Right lung (tissue), 10 donors: ENCODE measurements around the gene AGAP5. TPM values are rescaled to one million over a fixed set of nuclear protein-coding genes. Genes with fewer than 3 reads are reported as not detected.
"Not testable (repeated sequence)": the region's sequence is repeated elsewhere in the genome, so short reads cannot be mapped to it uniquely, and the experiment has no call there.

Experiments used
- DNase-seq, 2 donors: peaks; one replicate each; pipeline ENCODE4 v3.0.0-alpha.2; 2013
- long read RNA-seq, 8 donors: transcript quantifications; one replicate each; lab custom pipeline, GENCODE V29; 2026
- polyA plus RNA-seq, 5 donors: library from polyadenylated mRNA; unstranded; fragments of 120-200 nt; gene quantifications; one replicate each; pipeline versions ENCODE4 v1.2.1 to v1.2.3, GENCODE V29; 2013; ENCODE audit warnings: inconsistent platforms in 1 of 5, low replicate concordance in 1 of 5; ENCODE audit not compliant: insufficient read length in 5 of 5, insufficient read depth in 1 of 5

The AGAP5 gene
- 10 to 100 TPM; 19.5 to 28.3 (median 26.2) TPM for polyA plus RNA-seq
- long read RNA-seq, donor 1, partial matches to known transcripts: 0 of 4 reads
- long read RNA-seq, donor 1, other reads (novel, unspliced or antisense): 0 of 4 reads
- long read RNA-seq, donor 2, partial matches to known transcripts: 0 of 2 reads
- long read RNA-seq, donor 2, other reads (novel, unspliced or antisense): 0 of 2 reads
- long read RNA-seq, donor 3, partial matches to known transcripts: 0 of 1 reads
- long read RNA-seq, donor 3, other reads (novel, unspliced or antisense): 0 of 1 reads
- long read RNA-seq, donor 4, partial matches to known transcripts: 6 of 8 reads
- long read RNA-seq, donor 4, other reads (novel, unspliced or antisense): 0 of 8 reads
- long read RNA-seq, donor 5, partial matches to known transcripts: 0 of 1 reads
- long read RNA-seq, donor 5, other reads (novel, unspliced or antisense): 0 of 1 reads
- long read RNA-seq, donor 6, partial matches to known transcripts: 0 of 2 reads
- long read RNA-seq, donor 6, other reads (novel, unspliced or antisense): 0 of 2 reads
- long read RNA-seq, donor 7, transcript AGAP5-201 (8 exons, 2,394 nt): major isoform, 5 of 5 reads
- long read RNA-seq, donor 7, partial matches to known transcripts: 0 of 5 reads
- long read RNA-seq, donor 7, other reads (novel, unspliced or antisense): 0 of 5 reads
- long read RNA-seq, donor 8: 0 reads

GRCh38 chr10:73697675-73698159 is at the start of gene AGAP5:
AGAP5 (minus strand) TSS chr10:73698109; CDS start chr10:73697755, 354 bp downstream.
- DNase-seq: not testable (repeated sequence)

- DNase-seq: no peak
Measured at GRCh38 chr10:73746721-73747120, 48.8 kb upstream of the AGAP5 start.

GRCh38 chr10:73744664-73744975 is 46.7 kb upstream of the AGAP5 start:
- no peak for DNase-seq

- peak; percentile 97 to 98 for DNase-seq
Measured at GRCh38 chr10:73743905-73744663, 46.2 kb upstream of the AGAP5 start, which contains the start of gene SEC24C. SEC24C (plus strand) TSS chr10:73744372; CDS start chr10:73746833, 2,461 bp downstream.

GRCh38 chr10:73743327-73743904 is 45.5 kb upstream of the AGAP5 start:
- no peak for DNase-seq

- DNase-seq: no peak
Measured at GRCh38 chr10:73742454-73742734, 44.5 kb upstream of the AGAP5 start.

GRCh38 chr10:73740501-73741254 is 42.8 kb upstream of the AGAP5 start:
- not testable (repeated sequence) for DNase-seq

GRCh38 chr10:73734796-73735305 is 36.9 kb upstream of the AGAP5 start:
- DNase-seq: no peak

GRCh38 chr10:73734028-73734720 is 36.3 kb upstream of the AGAP5 start:
- no peak for DNase-seq

GRCh38 chr10:73732931-73733623 is 35.2 kb upstream of the AGAP5 start:
- no peak for DNase-seq

- no peak for DNase-seq
Measured at GRCh38 chr10:73732426-73732825, 34.5 kb upstream of the AGAP5 start.

GRCh38 chr10:73731588-73732375 is 33.9 kb upstream of the AGAP5 start:
- no peak for DNase-seq

- peak; percentile 88 to 91 for DNase-seq
Measured at GRCh38 chr10:73730153-73730906, 32.4 kb upstream of the AGAP5 start.

- DNase-seq: not testable (repeated sequence)
Measured at GRCh38 chr10:73729781-73730152, 31.9 kb upstream of the AGAP5 start.

GRCh38 chr10:73723516-73723915 is 25.6 kb upstream of the AGAP5 start:
- DNase-seq: no peak

GRCh38 chr10:73720561-73720960 is 22.7 kb upstream of the AGAP5 start:
- not testable (repeated sequence) for DNase-seq

GRCh38 chr10:73717556-73717955 is 19.6 kb upstream of the AGAP5 start:
- no peak for DNase-seq

- no peak for DNase-seq
Measured at GRCh38 chr10:73716251-73716650, 18.3 kb upstream of the AGAP5 start.
